PC-3 (cell line): ENCODE data around the gene MAPKAPK3. TPM values are rescaled to one million over a fixed set of nuclear protein-coding genes. Genes with fewer than 3 reads are reported as not detected.

ENCODE experiments used
- ATAC-seq: fragments of 200-7000 bp; cut with Tn5 transposase; 2 replicates; pipeline ENCODE4 v1.9.1; 2020; ENCODE audit warnings: mild to moderate bottlenecking, moderate library complexity
- BruUV-seq: library from RNA; stranded (reverse); fragments of 400-500 nt; replicated peaks from 2 replicates; lab custom pipeline; 2021; lab: Mats Ljungman, UMichigan
- CTCF ChIA-PET: fragments of 300-600 bp; sonication (Branson Sonifier 250); formaldehyde crosslinking; loops from one replicate; lab custom pipeline; 2022; ENCODE audit warnings: antibody characterized with exemption; lab: Charles Lee
- POLR2A ChIA-PET: fragments of 300-600 bp; sonication (Branson Sonifier 250); formaldehyde crosslinking; loops from one replicate; lab custom pipeline; 2022; ENCODE audit warnings: antibody characterized with exemption; ENCODE audit not compliant: unreplicated experiment; lab: Charles Lee
- DNase-seq: peaks from one replicate; pipeline ENCODE4 v3.0.0-alpha.2; 2015
- H2AFZ ChIP-seq: fragments of 300-600 bp; sonication (generic); 2 replicates; pipeline ENCODE4 v1.6.0; 2016; ENCODE audit warnings: antibody characterized with exemption, low read length
- H3F3A ChIP-seq: fragments of 300-600 bp; sonication (generic); one replicate; pipeline ENCODE4 v1.6.0; 2017; ENCODE audit warnings: antibody characterized with exemption, low read length, control low read depth, mild to moderate bottlenecking; ENCODE audit not compliant: unreplicated experiment
- H3K27ac ChIP-seq: fragments of 300-600 bp; sonication (generic); 2 replicates; pipeline ENCODE4 v1.5.1; 2016; ENCODE audit warnings: mild to moderate bottlenecking, low read length
- H3K27me3 ChIP-seq: fragments of 300-600 bp; sonication (generic); 2 replicates; pipeline ENCODE4 v1.6.1; 2016; ENCODE audit warnings: low read length, mixed read lengths
- H3K36me3 ChIP-seq: fragments of 300-600 bp; sonication (generic); 2 replicates; pipeline ENCODE4 v1.6.1; 2016; ENCODE audit warnings: low read depth, mixed run types, low read length, mixed read lengths
- H3K4me1 ChIP-seq: fragments of 300-600 bp; sonication (generic); 2 replicates; pipeline ENCODE4 v1.5.1; 2016; ENCODE audit warnings: low read length; ENCODE audit not compliant: insufficient read depth
- H3K4me2 ChIP-seq: fragments of 300-600 bp; sonication (generic); 2 replicates; pipeline ENCODE4 v1.6.0; 2016; ENCODE audit warnings: low read length
- H3K4me3 ChIP-seq: fragments of 300-600 bp; sonication (generic); 2 replicates; pipeline ENCODE4 v1.5.1; 2016; ENCODE audit warnings: mild to moderate bottlenecking, low read length, mixed read lengths
- H3K79me2 ChIP-seq: fragments of 300-600 bp; sonication (generic); 2 replicates; pipeline ENCODE4 v1.6.1; 2017; ENCODE audit warnings: low read length, mixed read lengths
- H3K9ac ChIP-seq: fragments of 300-600 bp; sonication (generic); 2 replicates; pipeline ENCODE4 v1.6.0; 2016; ENCODE audit warnings: mild to moderate bottlenecking, low read length
- H3K9me2 ChIP-seq: fragments of 300-600 bp; sonication (generic); replicated peaks from 2 replicates; pipeline ENCODE4 v1.6.1; 2016; ENCODE audit warnings: mixed run types, low read length, mixed read lengths
- H3K9me3 ChIP-seq: fragments of 300-600 bp; sonication (generic); 2 replicates; pipeline ENCODE4 v1.6.1; 2016; ENCODE audit warnings: low read length, mixed read lengths
- H4K20me1 ChIP-seq: fragments of 300-600 bp; sonication (generic); 2 replicates; pipeline ENCODE4 v1.6.1; 2016; ENCODE audit warnings: low read length, mixed read lengths
- CTCF ChIP-seq: fragments of 300-600 bp; sonication (generic); conservative IDR thresholded peaks from 2 replicates; pipeline ENCODE4 v1.5.1; 2017; ENCODE audit warnings: antibody characterized with exemption, low read depth, mild to moderate bottlenecking, low read length
- EZH2 ChIP-seq: fragments of 300-600 bp; sonication (generic); IDR thresholded peaks from one replicate; pipeline ENCODE4 v1.6.1; 2017; ENCODE audit warnings: antibody characterized with exemption, mild to moderate bottlenecking, low read length; ENCODE audit not compliant: unreplicated experiment
- EZH2phosphoT487 ChIP-seq: fragments of 300-600 bp; sonication (generic); IDR thresholded peaks from 2 replicates; pipeline ENCODE4 v1.6.1; 2018; ENCODE audit warnings: mild to moderate bottlenecking, antibody characterized with exemption, low read length, borderline replicate concordance
- intact Hi-C: fragments of 100-400 bp; cut with micrococcal nuclease; formaldehyde crosslinking; loops from 2 replicates; pipeline ENCODE4 v1.9.0; 2023
- total RNA-seq: library from RNA; depleted of rRNA; stranded (reverse); fragments of >200 nt; gene quantifications from 2 replicates; pipeline ENCODE4 v1.2.3, GENCODE V29; 2014

The MAPKAPK3 gene
- total RNA-seq, 1 experiment from 2014 or later, result 142 TPM

GRCh38 chr3:50584391-50584790 is 32.6 kb upstream of the MAPKAPK3 start:
- no peaks in the 10 kb centered on the region for H3K9me2 ChIP-seq
- no peak for ATAC-seq
- H3K4me3 ChIP-seq, result no peak overlapping the region
- intact Hi-C loops, result no loop called here
- CTCF ChIA-PET, result no interaction called here
- BruUV-seq, result no TSS peak
- no peaks in the 10 kb centered on the region for H3K79me2 ChIP-seq
- no peaks in the 10 kb centered on the region for H3K9me3 ChIP-seq
- no peak overlapping the region for H3K9ac ChIP-seq
- no peaks in the 10 kb centered on the region for H3K27me3 ChIP-seq
- no peaks in the 10 kb centered on the region for H3K4me1 ChIP-seq
- TF ChIP-seq EZH2phosphoT487 (no peak), CTCF (no peak), EZH2 (no peak)
- H3F3A ChIP-seq, result no peaks in the 10 kb centered on the region
- no peaks in the 10 kb centered on the region for H3K36me3 ChIP-seq
- POLR2A ChIA-PET, result no interaction called here
- no peaks in the 10 kb centered on the region for H4K20me1 ChIP-seq
- no peak for DNase-seq
- H3K27ac ChIP-seq, result no peak overlapping the region
- H2AFZ ChIP-seq, result no peak overlapping the region
- H3K4me2 ChIP-seq, result no peak overlapping the region

- POLR2A ChIA-PET, result interaction anchor here (0.6 kb wide), 1 partner anchor 15 kb away, joined by 5 read pairs; no protein-coding TSS in a partner anchor
- no peaks in the 10 kb centered on the region for H3K27me3 ChIP-seq
Observed at GRCh38 chr3:50585919-50586762, 30.8 kb upstream of the MAPKAPK3 start.

More at GRCh38 chr3:50585919-50586762, 30.8 kb upstream of the MAPKAPK3 start:
- no peak overlapping the region for H3K9ac ChIP-seq
- no TSS peak for BruUV-seq
- H3K36me3 ChIP-seq, result no peaks in the 10 kb centered on the region
- no peak overlapping the region for H3K4me2 ChIP-seq
- H3F3A ChIP-seq, result no peaks in the 10 kb centered on the region
- H3K4me1 ChIP-seq, result peaks cover 2% of the 10 kb centered on the region; the same call in 1 of the 2 replicates
- H3K4me3 ChIP-seq, result no peak overlapping the region
- H3K79me2 ChIP-seq, result no peaks in the 10 kb centered on the region
- H4K20me1 ChIP-seq, result no peaks in the 10 kb centered on the region
- ATAC-seq, result no peak
- intact Hi-C loops, result no loop called here
- H2AFZ ChIP-seq, result no peak overlapping the region
- TF ChIP-seq EZH2phosphoT487 (no peak), EZH2 (no peak), CTCF (no peak)
- DNase-seq, result no peak
- no peak overlapping the region for H3K27ac ChIP-seq
- CTCF ChIA-PET, result no interaction called here
- H3K9me3 ChIP-seq, result no peaks in the 10 kb centered on the region
- H3K9me2 ChIP-seq, result no peaks in the 10 kb centered on the region
